Neural progenitor cell (in vitro differentiated cells): ENCODE measurements around the gene SEPTIN12.

Experiments
- EZH2 ChIP-seq: fragments of 200-600 bp; sonication (generic); IDR thresholded peaks from 2 replicates; pipeline ENCODE4 v1.6.1; 2017; ENCODE audit warnings: antibody characterized with exemption, mild to moderate bottlenecking, moderate library complexity
- TF ChIP-seq, protein P1 (sequence below): fragments of 200-600 bp; sonication (generic); IDR thresholded peaks from 2 replicates; pipeline ENCODE4 v1.5.1; 2017; ENCODE audit warnings: antibody characterized with exemption, mild to moderate bottlenecking

DNA sequence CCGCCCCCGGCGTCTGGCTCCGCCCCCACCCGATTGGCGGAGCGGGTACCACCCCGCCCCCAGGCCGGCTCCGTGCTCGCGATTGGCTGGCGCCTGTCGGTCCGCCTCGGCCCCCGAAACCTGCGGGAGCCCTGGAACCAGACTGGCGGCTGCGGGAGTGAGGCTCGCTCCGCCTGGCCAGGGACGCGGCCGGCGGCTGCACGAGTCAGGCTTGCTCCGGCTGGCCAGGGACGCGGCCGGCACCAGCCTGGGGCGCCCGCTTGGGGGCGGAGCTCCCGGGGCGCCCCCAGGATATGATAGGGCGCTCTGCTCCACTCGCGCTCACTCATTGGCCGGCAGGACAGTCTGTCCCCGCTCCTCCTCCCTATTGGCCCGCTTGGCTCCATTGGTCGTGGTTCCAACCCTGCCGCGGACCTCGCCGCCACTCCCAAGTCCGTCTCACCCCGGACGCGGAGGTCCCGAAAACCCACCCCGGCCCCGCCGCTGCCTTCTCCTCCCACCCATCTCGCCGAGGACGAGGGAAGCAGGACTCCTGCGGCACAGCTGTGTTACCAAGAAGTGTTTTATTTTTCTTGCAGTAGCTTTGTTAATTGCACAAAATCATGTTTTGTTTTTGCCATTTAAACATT lies 14.6 kb upstream of the SEPTIN12 start:
- no peak for TF ChIP-seq EZH2
- TF ChIP-seq, protein P1, sequence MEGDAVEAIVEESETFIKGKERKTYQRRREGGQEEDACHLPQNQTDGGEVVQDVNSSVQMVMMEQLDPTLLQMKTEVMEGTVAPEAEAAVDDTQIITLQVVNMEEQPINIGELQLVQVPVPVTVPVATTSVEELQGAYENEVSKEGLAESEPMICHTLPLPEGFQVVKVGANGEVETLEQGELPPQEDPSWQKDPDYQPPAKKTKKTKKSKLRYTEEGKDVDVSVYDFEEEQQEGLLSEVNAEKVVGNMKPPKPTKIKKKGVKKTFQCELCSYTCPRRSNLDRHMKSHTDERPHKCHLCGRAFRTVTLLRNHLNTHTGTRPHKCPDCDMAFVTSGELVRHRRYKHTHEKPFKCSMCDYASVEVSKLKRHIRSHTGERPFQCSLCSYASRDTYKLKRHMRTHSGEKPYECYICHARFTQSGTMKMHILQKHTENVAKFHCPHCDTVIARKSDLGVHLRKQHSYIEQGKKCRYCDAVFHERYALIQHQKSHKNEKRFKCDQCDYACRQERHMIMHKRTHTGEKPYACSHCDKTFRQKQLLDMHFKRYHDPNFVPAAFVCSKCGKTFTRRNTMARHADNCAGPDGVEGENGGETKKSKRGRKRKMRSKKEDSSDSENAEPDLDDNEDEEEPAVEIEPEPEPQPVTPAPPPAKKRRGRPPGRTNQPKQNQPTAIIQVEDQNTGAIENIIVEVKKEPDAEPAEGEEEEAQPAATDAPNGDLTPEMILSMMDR: no peak
